Globus pallidus (tissue), 1 donor: ENCODE results near the gene NKX2-8.
"Not testable (repeated sequence)": the region's sequence is repeated elsewhere in the genome, so short reads cannot be mapped to it uniquely, and the experiment has no call there.

Experiments
- DNase-seq: peaks from one replicate; pipeline ENCODE4 v3.0.0-alpha.2; 2015; ENCODE audit warnings: low spot score

NKX2-8 gene

DNA sequence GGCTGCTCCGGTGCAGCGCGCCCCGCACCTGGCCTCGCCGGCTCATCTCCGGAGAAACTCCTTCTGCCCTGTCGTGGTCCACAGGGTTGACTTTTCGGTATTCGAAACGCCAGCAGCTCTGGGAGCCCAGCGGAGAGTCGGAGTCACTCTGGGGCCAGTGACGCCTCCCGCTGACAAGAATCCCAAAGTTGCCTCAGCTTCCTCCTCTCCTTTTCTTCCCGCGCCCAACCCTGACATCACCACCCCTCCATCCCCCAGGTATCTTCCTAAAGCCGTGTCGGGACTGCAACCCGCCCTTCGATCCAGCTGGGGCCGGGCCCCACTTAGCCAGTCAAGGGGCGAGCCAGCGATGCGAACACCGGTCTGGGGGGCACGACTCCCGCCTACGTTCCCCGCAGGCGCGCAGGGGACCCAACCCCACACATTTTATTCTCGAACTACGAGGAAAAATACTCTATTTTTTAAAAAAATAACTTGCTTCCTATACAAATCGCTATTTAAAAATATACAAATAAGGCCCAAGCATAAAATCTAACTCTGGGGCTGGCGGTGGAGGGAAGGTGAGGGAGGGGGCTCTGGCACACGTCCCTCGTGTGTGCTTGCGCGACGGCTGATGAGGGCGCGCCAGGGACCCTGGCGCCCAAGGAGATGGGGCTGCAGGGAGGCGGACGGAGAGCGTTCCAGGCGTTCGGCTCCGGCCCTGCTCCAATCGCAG is 2.1 kb downstream of the NKX2-8 start:
- DNase-seq, result no peak

DNA sequence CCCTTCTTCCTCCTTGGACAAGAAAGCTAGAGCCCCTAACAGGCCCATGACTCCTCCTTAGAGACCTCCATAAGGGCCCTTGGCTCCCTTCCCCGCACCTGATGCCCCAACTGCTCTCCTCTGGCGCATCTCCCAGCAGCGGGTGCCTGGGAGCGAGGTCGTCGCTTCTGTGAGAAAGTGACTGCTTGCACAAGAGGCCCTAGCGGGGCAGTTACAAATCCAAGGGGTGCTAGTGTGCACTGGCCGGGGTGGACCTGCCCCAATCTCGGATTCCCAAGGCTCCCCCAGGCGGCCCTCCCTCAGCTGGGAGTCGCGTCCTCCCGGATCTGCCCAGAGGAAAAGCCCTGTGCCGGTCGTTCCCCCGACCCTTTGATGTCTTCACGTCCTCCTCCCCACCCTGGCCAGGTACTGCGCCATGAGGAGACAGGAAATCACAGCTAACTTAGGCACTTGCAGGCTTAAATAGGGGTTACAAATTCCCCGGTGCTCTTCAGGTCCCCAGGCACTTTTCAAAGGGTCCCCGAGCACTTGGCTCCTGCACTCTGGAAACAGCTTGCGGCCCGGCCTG is 2.8 kb downstream of the NKX2-8 start:
- DNase-seq, result no peak

DNA sequence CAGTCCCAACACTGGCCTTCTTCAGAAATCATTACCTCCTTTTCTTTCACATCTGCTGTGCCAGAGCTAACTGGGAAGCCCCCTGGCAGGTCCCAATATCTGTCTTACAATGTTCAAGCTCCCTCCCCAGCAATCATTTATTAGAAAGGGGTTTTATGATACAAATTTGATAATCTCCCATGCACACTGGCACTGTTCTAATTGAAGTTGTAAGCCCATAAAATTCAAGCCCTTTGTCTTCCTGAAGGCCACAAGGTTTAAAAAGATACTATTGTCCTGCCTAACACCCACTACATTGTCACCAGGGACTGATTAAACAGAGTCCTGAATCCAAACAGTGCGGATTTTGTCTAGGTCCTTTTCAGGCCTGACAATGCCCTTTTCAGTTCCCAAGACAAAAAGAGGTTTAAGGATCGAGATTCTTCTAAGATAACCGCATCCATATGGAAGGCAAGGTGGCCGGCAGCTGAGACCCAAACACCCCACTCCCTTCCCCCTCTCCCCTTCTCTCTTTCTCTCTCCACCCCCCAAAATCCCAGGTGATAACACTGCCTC is 3.3 kb downstream of the NKX2-8 start:
- DNase-seq, result peak; percentile 52

DNA sequence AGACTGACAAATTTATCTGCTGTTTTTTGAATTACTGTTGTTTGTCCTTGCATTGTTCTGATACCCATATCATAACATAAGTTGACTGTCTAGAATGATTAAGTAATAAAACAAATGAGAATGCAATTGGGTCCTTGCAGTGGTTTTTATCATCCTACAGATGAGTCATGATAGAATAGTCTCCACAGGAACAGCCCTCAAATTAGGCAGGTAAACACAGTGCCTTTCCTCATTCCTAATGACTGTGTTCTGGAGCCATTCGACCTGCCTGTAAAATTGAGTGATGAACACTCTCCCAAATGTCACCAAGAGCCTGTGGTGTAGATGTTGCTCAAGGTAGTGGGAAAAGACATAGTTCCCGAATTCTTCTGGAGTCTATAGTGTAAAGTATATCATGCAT is 12.3 kb downstream of the NKX2-8 start:
- DNase-seq, result no peak

DNA sequence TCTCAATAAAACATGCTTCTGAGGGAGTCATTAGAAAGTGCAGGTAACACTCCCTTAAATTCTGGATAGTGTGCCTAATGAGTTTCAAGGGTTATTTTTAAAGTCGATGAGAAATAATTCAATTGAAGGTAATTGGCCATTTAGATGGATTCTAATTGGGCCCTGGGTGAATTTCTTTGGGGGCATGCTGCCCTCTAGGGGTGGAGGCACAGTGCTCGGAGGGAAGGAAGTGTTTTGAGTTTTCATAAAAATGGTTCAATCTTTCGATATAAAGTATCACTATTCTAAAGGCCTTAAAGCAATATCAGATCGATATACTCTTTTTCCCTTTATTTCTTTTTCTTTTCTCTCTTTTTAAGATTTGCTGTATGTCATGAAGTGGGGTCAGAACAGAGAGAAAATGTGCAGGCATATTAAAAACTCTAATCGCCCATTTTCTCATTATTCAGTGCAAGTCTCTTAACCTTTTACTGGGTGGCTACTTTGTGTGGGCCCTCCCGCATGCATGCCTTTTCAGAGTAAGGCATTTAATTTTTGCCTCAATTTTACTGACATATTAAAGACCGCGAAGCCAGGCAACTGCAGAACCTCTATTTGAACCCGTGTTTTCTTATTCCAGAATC is 25.5 kb downstream of the NKX2-8 start:
- peak; percentile 38 for DNase-seq

DNA sequence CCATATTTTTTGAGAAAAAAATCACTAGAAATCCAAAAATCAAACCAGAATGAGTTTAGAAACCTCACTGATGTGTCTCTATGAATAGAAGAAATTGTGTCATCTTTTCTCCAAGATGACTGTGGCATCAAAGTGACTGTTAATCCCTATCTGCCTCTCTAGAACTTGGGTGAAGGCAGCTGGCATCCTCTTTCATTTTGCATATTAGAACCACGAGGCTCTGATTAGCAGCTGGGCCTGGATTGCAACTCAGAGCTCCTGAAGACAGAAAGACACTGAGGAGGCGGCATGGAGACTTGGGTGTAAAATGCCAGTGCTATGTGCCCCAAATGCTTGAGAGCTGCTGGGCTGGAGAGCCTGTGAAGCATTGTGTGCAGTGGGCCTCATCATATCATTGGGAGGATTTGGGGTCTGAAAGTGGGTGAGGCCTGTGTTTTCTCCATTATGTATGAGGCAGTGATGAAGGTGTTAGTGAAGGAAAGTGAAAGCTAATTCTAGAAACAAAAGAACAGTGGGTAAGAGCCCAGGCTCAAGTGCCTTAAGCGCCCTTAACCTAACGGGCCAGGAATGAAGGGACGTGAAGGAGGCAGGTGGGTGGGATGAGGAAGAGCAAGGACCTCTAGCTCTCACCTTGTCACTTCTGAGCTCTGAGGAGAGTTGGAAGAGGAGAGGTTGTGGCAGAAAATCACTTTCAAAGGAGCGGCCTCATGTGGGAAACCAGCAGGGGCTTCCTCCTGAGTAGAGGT is 26.2 kb downstream of the NKX2-8 start:
- no peak for DNase-seq

DNA sequence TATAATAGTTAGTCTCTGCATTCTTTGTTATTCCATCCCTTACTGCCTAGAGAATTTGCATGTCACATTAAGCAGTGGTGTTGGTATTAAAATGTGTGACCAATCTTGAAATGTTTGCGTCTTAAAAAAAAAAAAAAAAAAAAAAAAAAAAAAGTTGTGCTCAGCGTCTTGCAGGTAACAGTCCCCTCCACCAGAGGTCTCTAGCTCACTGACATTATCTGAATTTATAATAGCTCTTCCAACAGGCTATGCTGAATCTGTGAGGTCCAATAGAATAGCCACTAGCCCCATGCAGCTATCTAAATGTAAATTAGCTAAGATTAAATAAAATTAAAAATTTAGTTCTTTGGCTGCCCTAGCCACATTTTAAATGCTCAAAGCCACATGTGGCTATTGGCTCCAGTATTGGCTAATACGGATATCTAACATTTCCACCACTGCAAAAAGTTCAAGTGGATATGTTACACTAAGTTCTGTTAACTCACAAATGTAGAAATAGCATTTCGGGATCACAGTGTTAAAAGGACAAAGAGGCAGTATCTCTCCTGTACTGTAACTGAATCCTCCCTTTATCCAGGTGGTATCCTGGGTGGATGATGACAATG is 28.7 kb downstream of the NKX2-8 start:
- peak; percentile 47 for DNase-seq

DNA sequence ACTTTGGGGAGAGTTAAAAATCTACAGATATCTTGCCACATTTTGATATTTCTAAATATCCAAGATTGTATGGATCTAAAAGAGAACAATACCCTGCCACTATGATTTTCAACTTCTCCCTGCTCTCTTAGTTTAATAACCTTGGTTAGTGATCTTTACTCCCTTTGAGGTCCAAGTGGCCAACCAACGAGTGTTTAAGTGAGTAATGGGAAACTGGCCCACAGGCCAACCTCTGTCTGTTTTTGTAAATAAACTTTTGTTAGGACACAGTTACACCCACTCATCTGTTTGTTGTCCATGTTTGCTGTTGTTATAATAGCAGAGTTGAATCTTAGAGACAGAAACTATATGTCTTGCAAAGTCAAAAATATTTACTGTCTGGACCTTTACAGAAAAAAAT is 31.5 kb downstream of the NKX2-8 start:
- no peak for DNase-seq

DNA sequence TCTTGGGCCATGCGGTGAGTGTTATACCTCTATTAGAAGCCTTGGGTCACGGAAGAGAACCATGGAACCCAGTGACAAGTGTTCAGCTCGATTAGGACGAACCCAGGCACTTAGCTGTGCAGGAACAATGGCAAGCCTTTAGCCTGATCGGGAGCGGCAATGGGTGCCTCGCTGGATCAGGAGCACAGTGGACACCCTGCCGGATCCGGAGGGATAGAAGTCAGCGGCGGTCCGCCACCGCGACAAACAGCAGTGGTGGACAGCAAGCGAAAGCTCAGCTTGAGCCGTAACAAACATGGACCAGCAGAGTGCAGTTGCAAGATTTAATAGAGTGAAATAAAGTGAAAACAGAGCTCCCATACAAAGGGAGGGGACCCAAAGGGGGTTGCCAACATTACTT is 38.1 kb downstream of the NKX2-8 start:
- DNase-seq, result not testable (repeated sequence)

DNA sequence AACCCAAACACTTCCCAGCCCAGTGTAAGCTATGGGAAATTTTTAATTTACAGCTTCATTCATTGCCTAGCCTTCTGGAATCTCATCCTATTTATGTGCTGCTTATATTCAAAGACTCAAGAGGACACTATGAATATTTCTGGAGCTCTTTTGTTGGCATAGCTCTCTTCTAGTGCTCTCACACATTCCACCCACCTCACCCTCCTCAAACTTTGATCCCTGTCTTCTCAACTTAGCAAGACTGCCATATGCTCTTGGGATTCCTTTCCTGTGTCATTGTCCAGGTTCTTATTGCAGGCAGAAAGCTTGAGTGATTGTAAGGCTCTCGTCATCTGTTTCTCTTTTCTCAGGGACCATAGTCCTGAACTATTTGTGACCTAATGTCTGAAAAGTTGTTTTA is 44.4 kb downstream of the NKX2-8 start:
- no peak for DNase-seq
